ENCODE results near the gene GBE1. TPM values are rescaled to one million over a fixed set of nuclear protein-coding genes. Genes with fewer than 3 reads are reported as not detected.

GBE1 gene
- total RNA-seq, 1 experiment from 2014 or later, result 9.2 TPM

GRCh38 chr3:81550415-81550814 is 211.0 kb downstream of the GBE1 start:
- POLR2A ChIA-PET, result no interaction called here
- no peak for TF ChIP-seq FOXP1 (CRISPR knock-in tag; IDR thresholded peaks at IDR 0.05; ENCODE audit: borderline replicate concordance)
- no peak for TF ChIP-seq TP53 (CRISPR knock-in tag; IDR thresholded peaks at IDR 0.05)
- TF ChIP-seq TCF7 (CRISPR knock-in tag; IDR thresholded peaks at IDR 0.05; ENCODE audit: low read depth), result no peak
- H3K9me3 Mint-ChIP-seq, result peaks cover 43% of the 10 kb centered on the region
- no peak overlapping the region for H3K27ac Mint-ChIP-seq
- no peak for DNase-seq (ENCODE audit: low spot score)
- no peak for ATAC-seq
- no peak overlapping the region for H3K4me3 Mint-ChIP-seq
- CTCF ChIA-PET, result no interaction called here
- H3K4me1 Mint-ChIP-seq, result peaks cover 9% of the 10 kb centered on the region; the same call in 1 of the 2 replicates
- peaks cover 33% of the 10 kb centered on the region for H3K36me3 Mint-ChIP-seq
- H3K27me3 Mint-ChIP-seq (ENCODE audit: low read depth), result no peaks in the 10 kb centered on the region

- DNase-seq (ENCODE audit: low spot score) (no peak), ATAC-seq (no peak)
- Mint-ChIP-seq H3K27me3 (ENCODE audit: low read depth) (no peaks in the 10 kb centered on the region), H3K9me3 (peaks cover 43% of the 10 kb centered on the region), H3K4me1 (peaks cover 8% of the 10 kb centered on the region; the same call in 1 of the 2 replicates), H3K36me3 (peaks cover 33% of the 10 kb centered on the region), H3K27ac (no peak overlapping the region), H3K4me3 (no peak overlapping the region)
- POLR2A ChIA-PET, result no interaction called here
- CTCF ChIA-PET, result no interaction called here
- no peak for TF ChIP-seq ERG (CRISPR knock-in tag; IDR thresholded peaks at IDR 0.05)
- TF ChIP-seq ZNF396 (CRISPR knock-in tag; IDR thresholded peaks at IDR 0.05; ENCODE audit: borderline replicate concordance), result no peak
- TF ChIP-seq TP53 (CRISPR knock-in tag; IDR thresholded peaks at IDR 0.05), result no peak
- no peak for TF ChIP-seq GABPB1 (CRISPR knock-in tag; IDR thresholded peaks at IDR 0.05)
- TF ChIP-seq CDX4 (CRISPR knock-in tag; IDR thresholded peaks at IDR 0.05; ENCODE audit: borderline replicate concordance), result no peak
- TF ChIP-seq ELF4 (CRISPR knock-in tag; IDR thresholded peaks at IDR 0.05; ENCODE audit: low read depth), result no peak
- TF ChIP-seq SMAD4 (CRISPR knock-in tag; IDR thresholded peaks at IDR 0.05), result no peak
- TF ChIP-seq PRRX2 (CRISPR knock-in tag; IDR thresholded peaks at IDR 0.05), result no peak
- no peak for TF ChIP-seq EMX1 (CRISPR knock-in tag; IDR thresholded peaks at IDR 0.05)
- TF ChIP-seq MLX (CRISPR knock-in tag; IDR thresholded peaks at IDR 0.05), result no peak
- TF ChIP-seq SP1 (CRISPR knock-in tag; conservative IDR thresholded peaks at IDR 0.05), result no peak
- no peak for TF ChIP-seq PRDM15 (CRISPR knock-in tag; IDR thresholded peaks at IDR 0.05)
- no peak for TF ChIP-seq RORB (CRISPR knock-in tag; IDR thresholded peaks at IDR 0.05)
- no peak for TF ChIP-seq ZNF219 (CRISPR knock-in tag; IDR thresholded peaks at IDR 0.05; ENCODE audit: borderline replicate concordance)
- TF ChIP-seq AFF4 (CRISPR knock-in tag; IDR thresholded peaks at IDR 0.05; ENCODE audit: borderline replicate concordance), result no peak
- no peak for TF ChIP-seq NFYB (CRISPR knock-in tag; conservative IDR thresholded peaks at IDR 0.05; ENCODE audit: low read depth)
- no peak for TF ChIP-seq ZNF423 (CRISPR knock-in tag; IDR thresholded peaks at IDR 0.05)
- no peak for TF ChIP-seq PREB (CRISPR knock-in tag; IDR thresholded peaks at IDR 0.05; ENCODE audit: borderline replicate concordance)
These were observed 211.6 kb downstream of the GBE1 start for GRCh38 chr3:81549831-81550230.
